Right atrium auricular region (tissue), 2 donors: Measurements from ENCODE around the gene SPAG16. TPM values are rescaled to one million over a fixed set of nuclear protein-coding genes. Genes with fewer than 3 reads are reported as not detected.

Source experiments
- DNase-seq: peaks from one replicate; pipeline ENCODE4 v3.0.0-alpha.2; 2019; ENCODE audit warnings: low spot score
- H3K27ac ChIP-seq, 2 donors: fragments of 200-600 bp; sonication (generic); 1 replicate in 1 of 2; 2 replicates in 1 of 2; pipeline ENCODE4 v1.5.1; 2016 to 2019
- H3K27me3 ChIP-seq, 2 donors: fragments of 200-600 bp; sonication (generic); one replicate each; pipeline versions ENCODE4 v1.5.1 to v1.6.0; 2017 to 2019
- H3K36me3 ChIP-seq: fragments of 200-600 bp; sonication (generic); one replicate; pipeline ENCODE4 v1.5.1; 2016
- H3K4me1 ChIP-seq, 2 donors: fragments of 200-600 bp; sonication (generic); one replicate each; pipeline versions ENCODE4 v1.5.1 to v1.6.0; 2017 to 2019
- H3K4me3 ChIP-seq, 2 donors: fragments of 200-600 bp; sonication (generic); 1 replicate in 1 of 2; 2 replicates in 1 of 2; pipeline ENCODE4 v1.5.1; 2017 to 2019; ENCODE audit warnings: mild to moderate bottlenecking in 1 of 2, moderate library complexity in 1 of 2
- H3K9me3 ChIP-seq, 2 donors: fragments of 200-600 bp; sonication (generic); one replicate each; pipeline ENCODE4 v1.5.1; 2019
- CTCF ChIP-seq, 2 donors: fragments of 200-600 bp; sonication (generic); IDR thresholded peaks; one replicate each; pipeline ENCODE4 v1.5.1; 2019; ENCODE audit warnings: antibody characterized with exemption in 2 of 2
- total RNA-seq, 2 donors: library from RNA; depleted of rRNA; stranded (reverse); fragments of >200 nt; gene quantifications; one replicate each; pipeline ENCODE4 v1.1.0, GENCODE V29; 2016

SPAG16 gene
- total RNA-seq, 2 donors from 2014 or later: 17.3 to 18.3 TPM

GRCh38 chr2:213914510-213914909 is 630.2 kb downstream of the SPAG16 start:
- Histone ChIP-seq H3K4me3 (no peak overlapping the region), H3K9me3 (peaks cover 0 to 17% of the 10 kb centered on the region in 2 donors), H3K36me3 (no peaks in the 10 kb centered on the region), H3K27ac (no peak overlapping the region), H3K4me1 (no peaks in the 10 kb centered on the region), H3K27me3 (no peaks in the 10 kb centered on the region)
- DNase-seq: no peak
- no peak for TF ChIP-seq CTCF (IDR thresholded peaks at IDR 0.05)

- Histone ChIP-seq H3K9me3 (peaks cover 0 to 42% of the 10 kb centered on the region in 2 donors), H3K4me1 (no peaks in the 10 kb centered on the region), H3K4me3 (no peak overlapping the region), H3K27me3 (no peaks in the 10 kb centered on the region), H3K27ac (no peak overlapping the region), H3K36me3 (no peaks in the 10 kb centered on the region)
- no peak for TF ChIP-seq CTCF (IDR thresholded peaks at IDR 0.05)
- DNase-seq: no peak
These were observed 635.8 kb downstream of the SPAG16 start for GRCh38 chr2:213920014-213920413.

GRCh38 chr2:213923543-213923942 is 639.3 kb downstream of the SPAG16 start:
- no peaks in the 10 kb centered on the region for H3K36me3 ChIP-seq
- H3K4me3 ChIP-seq: no peak overlapping the region
- peaks cover 0 to 34% of the 10 kb centered on the region in 2 donors for H3K9me3 ChIP-seq
- H3K27ac ChIP-seq: no peak overlapping the region
- no peak for DNase-seq
- H3K4me1 ChIP-seq: no peaks in the 10 kb centered on the region
- TF ChIP-seq CTCF (IDR thresholded peaks at IDR 0.05): no peak
- H3K27me3 ChIP-seq: no peaks in the 10 kb centered on the region

GRCh38 chr2:213934560-213934959 is 650.3 kb downstream of the SPAG16 start:
- no peaks in the 10 kb centered on the region for H3K27me3 ChIP-seq
- no peaks in the 10 kb centered on the region for H3K9me3 ChIP-seq
- H3K36me3 ChIP-seq: no peaks in the 10 kb centered on the region
- H3K4me3 ChIP-seq: no peak overlapping the region
- no peak for DNase-seq
- no peaks in the 10 kb centered on the region for H3K4me1 ChIP-seq
- peak in 1 of 2 donors; percentile 49 for TF ChIP-seq CTCF (IDR thresholded peaks at IDR 0.05)
- H3K27ac ChIP-seq: no peak overlapping the region

- TF ChIP-seq CTCF (IDR thresholded peaks at IDR 0.05): no peak
- no peak overlapping the region for H3K4me3 ChIP-seq
- no peaks in the 10 kb centered on the region for H3K9me3 ChIP-seq
- no peaks in the 10 kb centered on the region for H3K36me3 ChIP-seq
- no peak for DNase-seq
- no peak overlapping the region for H3K27ac ChIP-seq
- H3K4me1 ChIP-seq: no peaks in the 10 kb centered on the region
- H3K27me3 ChIP-seq: no peaks in the 10 kb centered on the region
These were observed 673.8 kb downstream of the SPAG16 start for GRCh38 chr2:213958086-213958485.

GRCh38 chr2:213959589-213959988 is 675.3 kb downstream of the SPAG16 start:
- no peak overlapping the region for H3K27ac ChIP-seq
- DNase-seq: no peak
- no peaks in the 10 kb centered on the region for H3K4me1 ChIP-seq
- H3K36me3 ChIP-seq: no peaks in the 10 kb centered on the region
- no peaks in the 10 kb centered on the region for H3K27me3 ChIP-seq
- no peaks in the 10 kb centered on the region for H3K9me3 ChIP-seq
- H3K4me3 ChIP-seq: no peak overlapping the region
- no peak for TF ChIP-seq CTCF (IDR thresholded peaks at IDR 0.05)
